Activated CD4-positive, alpha-beta T cell treated with anti-CD3 and anti-CD28 coated beads, Interleukin-2, amount 10 ng/mL, durations not matched to agents 7 days and 5 days (primary cell): Measurements from ENCODE around the gene CACNA1C. TPM values are rescaled to one million over a fixed set of nuclear protein-coding genes. Genes with fewer than 3 reads are reported as not detected.

Source experiments
- CTCF ChIA-PET: fragments of 350-600 bp; sonication (Branson Sonifier 250); formaldehyde crosslinking; loops from one replicate; lab custom pipeline; 2021; ENCODE audit warnings: antibody characterized with exemption; lab: Charles Lee
- POLR2A ChIA-PET: fragments of 350-600 bp; sonication (Branson Sonifier 250); formaldehyde crosslinking; loops from one replicate; lab custom pipeline; 2021; ENCODE audit warnings: antibody characterized with exemption; lab: Charles Lee
- DNase-seq: peaks from one replicate; pipeline ENCODE4 v3.0.0-alpha.2; 2020
- H3K27ac Mint-ChIP-seq: one replicate; pipeline ENCODE4 v1.8.0; 2021; ENCODE audit warnings: mild to moderate bottlenecking, moderate library complexity, mixed read lengths
- H3K27me3 Mint-ChIP-seq: one replicate; pipeline ENCODE4 v1.8.0; 2021; ENCODE audit warnings: mixed read lengths
- H3K36me3 Mint-ChIP-seq: one replicate; pipeline ENCODE4 v1.8.0; 2021; ENCODE audit warnings: low read depth, mixed read lengths
- H3K4me1 Mint-ChIP-seq: one replicate; pipeline ENCODE4 v1.8.0; 2021; ENCODE audit warnings: mixed read lengths
- H3K4me3 Mint-ChIP-seq: one replicate; pipeline ENCODE4 v1.8.0; 2021; ENCODE audit warnings: mild to moderate bottlenecking, moderate library complexity, mixed read lengths
- H3K9me3 Mint-ChIP-seq: one replicate; pipeline ENCODE4 v1.8.0; 2021; ENCODE audit warnings: mixed read lengths
- total RNA-seq, 2 experiments: library from RNA; stranded (reverse); gene quantifications; one replicate each; pipeline ENCODE4 v1.2.3, GENCODE V29; 2021

Gene CACNA1C
- total RNA-seq, 2 experiments from 2014 or later: 0.12 to 0.15 TPM

DNA sequence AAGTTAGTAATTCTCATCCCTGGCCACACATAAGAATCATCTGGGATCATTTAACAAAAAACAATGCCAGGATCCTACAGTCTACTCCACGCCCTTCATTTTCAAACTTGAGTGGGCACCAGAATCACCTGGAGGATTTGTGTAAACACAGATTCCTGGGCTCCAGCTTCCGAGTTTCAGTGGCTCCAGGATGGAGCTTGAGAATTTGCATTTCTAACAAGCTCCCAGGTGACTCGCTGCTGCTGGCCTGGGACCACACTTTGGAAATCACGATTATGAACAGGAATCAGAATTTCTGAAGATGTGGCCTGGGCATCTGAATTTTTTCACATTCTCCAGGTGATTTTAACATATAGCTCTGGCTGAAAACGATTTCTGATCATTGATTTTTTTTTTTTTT, 234.8 kb downstream of the CACNA1C start:
- Mint-ChIP-seq H3K27me3 (peaks cover 4% of the 10 kb centered on the region), H3K4me3 (no peak overlapping the region), H3K36me3 (no peaks in the 10 kb centered on the region), H3K9me3 (no peaks in the 10 kb centered on the region), H3K27ac (no peak overlapping the region), H3K4me1 (no peaks in the 10 kb centered on the region)
- POLR2A ChIA-PET: no interaction called here
- CTCF ChIA-PET: no interaction called here
- no peak for DNase-seq

DNA sequence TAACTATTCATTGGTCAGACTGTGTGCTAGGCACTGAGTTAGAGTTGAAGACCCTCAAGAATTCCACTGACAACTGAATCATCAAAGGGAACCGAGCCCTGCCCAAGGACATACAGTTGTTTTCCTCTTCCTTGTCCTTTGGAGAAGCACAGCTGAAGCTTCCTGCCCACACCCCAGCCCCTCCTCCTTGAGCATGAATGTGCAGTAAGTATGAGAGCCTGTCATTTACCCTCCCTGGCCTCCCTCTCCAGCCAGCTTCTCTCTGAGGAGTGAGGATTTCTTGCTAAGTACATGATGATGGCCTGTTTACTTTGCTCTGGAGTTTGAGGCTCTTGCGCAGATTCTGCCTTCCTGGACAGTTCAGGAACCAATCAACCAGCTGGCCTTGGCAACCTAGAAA, 235.2 kb downstream of the CACNA1C start:
- Mint-ChIP-seq H3K36me3 (no peaks in the 10 kb centered on the region), H3K4me3 (no peak overlapping the region), H3K27me3 (peaks cover 4% of the 10 kb centered on the region), H3K4me1 (no peaks in the 10 kb centered on the region), H3K9me3 (no peaks in the 10 kb centered on the region), H3K27ac (no peak overlapping the region)
- POLR2A ChIA-PET: no interaction called here
- no peak for DNase-seq
- CTCF ChIA-PET: no interaction called here

DNA sequence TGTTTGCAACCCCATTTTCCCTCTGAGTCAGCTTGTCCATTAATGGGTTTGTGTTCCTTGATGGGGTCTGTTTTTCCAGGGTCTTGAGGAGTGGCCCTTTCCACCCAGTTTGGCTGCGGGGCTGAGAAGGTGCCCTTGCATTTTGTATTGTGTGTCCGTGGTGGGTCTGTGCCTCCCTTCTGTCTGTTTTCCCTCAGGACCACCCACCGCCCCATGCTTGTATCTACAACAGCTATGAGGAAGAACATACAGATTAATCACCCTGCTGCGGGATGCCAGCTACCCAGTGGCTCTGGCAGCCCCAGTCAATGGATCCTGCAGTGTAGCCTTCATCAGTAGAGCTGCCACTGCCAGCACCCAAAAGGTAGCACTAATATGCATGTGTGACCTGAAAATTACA, 235.7 kb downstream of the CACNA1C start:
- H3K27ac Mint-ChIP-seq: no peak overlapping the region
- CTCF ChIA-PET: no interaction called here
- peaks cover 4% of the 10 kb centered on the region for H3K27me3 Mint-ChIP-seq
- H3K4me1 Mint-ChIP-seq: no peaks in the 10 kb centered on the region
- POLR2A ChIA-PET: no interaction called here
- H3K4me3 Mint-ChIP-seq: no peak overlapping the region
- H3K9me3 Mint-ChIP-seq: no peaks in the 10 kb centered on the region
- H3K36me3 Mint-ChIP-seq: no peaks in the 10 kb centered on the region
- DNase-seq: no peak

DNA sequence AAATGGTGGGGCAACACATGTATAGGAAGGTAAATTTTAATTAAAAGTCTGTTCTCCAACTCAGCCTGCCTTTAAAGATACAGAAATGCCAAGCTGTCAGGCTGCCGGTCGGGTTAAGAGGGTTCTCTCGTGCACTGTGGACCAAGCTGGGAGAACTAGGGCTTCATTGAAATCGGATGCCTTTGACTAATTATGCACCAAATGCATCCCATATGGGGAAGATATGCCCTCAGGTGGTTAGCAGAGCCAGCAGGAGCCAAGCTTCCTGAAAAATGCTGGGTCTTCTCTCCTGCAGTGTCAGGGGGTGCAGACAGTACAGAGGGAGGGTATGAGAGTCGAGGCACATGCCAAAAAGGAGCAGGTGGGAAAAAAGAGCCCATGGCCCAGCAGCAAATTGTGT, 236.1 kb downstream of the CACNA1C start:
- Mint-ChIP-seq H3K27ac (no peak overlapping the region), H3K27me3 (peaks cover 4% of the 10 kb centered on the region), H3K36me3 (no peaks in the 10 kb centered on the region), H3K4me3 (no peak overlapping the region), H3K4me1 (no peaks in the 10 kb centered on the region), H3K9me3 (no peaks in the 10 kb centered on the region)
- POLR2A ChIA-PET: no interaction called here
- DNase-seq: no peak
- CTCF ChIA-PET: no interaction called here

DNA sequence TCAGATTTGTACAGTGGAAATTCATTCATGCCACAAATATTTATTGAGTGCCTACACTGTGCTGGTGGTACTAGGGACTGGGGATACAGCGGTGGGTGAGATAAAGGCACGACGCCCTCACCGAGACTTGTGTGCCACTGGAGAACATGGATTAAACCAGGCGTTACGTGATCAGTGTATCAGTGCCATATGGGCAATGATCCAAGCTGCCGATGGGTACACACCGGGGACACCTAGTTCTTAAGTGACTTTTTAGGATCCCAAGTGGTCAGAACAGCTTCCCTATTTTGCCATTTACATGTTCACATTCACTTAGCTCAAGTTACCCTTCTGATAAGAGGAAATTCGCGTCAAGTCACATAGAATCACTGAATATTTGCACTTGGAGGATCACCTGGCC, 236.7 kb downstream of the CACNA1C start:
- Mint-ChIP-seq H3K27ac (no peak overlapping the region), H3K9me3 (no peaks in the 10 kb centered on the region), H3K4me3 (no peak overlapping the region), H3K36me3 (no peaks in the 10 kb centered on the region), H3K4me1 (peaks cover under 1% of the 10 kb centered on the region), H3K27me3 (peaks cover under 1% of the 10 kb centered on the region)
- POLR2A ChIA-PET: no interaction called here
- no peak for DNase-seq
- CTCF ChIA-PET: no interaction called here

DNA sequence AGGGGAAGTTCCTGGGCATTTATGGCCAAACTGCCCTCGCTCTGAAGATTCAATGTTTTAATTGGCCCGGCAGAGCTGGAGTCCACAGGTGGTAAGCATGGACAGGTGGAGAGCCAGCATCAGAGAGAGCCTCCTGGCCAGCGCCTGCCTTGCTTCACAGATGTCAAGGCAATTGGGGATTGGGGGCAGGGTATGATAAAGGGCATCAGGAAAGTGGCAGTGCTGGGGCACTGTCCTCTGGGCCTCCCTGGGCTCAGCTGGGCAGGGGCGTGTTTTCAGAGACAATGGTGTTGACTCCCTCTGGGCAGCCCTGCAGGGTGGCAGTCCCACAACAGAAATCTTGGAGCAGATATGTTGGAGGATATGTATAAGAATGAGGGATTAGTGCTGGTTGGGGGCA, 237.3 kb downstream of the CACNA1C start:
- POLR2A ChIA-PET: no interaction called here
- Mint-ChIP-seq H3K36me3 (no peaks in the 10 kb centered on the region), H3K9me3 (no peaks in the 10 kb centered on the region), H3K4me3 (no peak overlapping the region), H3K27ac (no peak overlapping the region), H3K27me3 (no peaks in the 10 kb centered on the region), H3K4me1 (peaks cover 6% of the 10 kb centered on the region)
- CTCF ChIA-PET: no interaction called here
- no peak for DNase-seq

DNA sequence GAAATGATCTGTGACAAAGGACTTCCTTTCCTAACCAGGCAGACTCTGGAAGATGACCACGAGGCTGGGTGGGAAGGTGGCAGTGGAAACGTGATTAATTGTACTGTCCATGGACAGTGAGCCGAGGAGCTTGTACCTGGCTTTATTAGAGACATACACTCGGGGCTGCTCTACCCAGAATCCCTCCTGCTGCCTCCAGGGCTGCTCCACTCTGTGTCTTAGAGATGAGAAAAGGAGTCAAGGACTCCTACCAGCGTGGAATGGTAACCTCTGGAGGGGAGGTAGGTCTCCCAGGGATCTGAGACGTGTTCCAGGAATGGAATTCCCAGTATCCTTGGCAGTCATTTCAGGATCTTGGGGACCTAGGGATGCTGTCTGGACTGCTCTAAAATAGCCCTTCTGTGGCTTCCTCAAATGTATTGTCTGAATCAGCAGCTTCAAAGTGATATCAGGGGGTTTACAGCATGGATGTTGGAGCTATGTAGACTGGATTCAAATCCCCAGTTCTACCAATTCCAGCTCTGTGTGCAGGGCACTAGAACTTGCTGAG, 237.8 kb downstream of the CACNA1C start:
- no peak for DNase-seq
- Mint-ChIP-seq H3K27ac (no peak overlapping the region), H3K36me3 (no peaks in the 10 kb centered on the region), H3K4me3 (no peak overlapping the region), H3K27me3 (no peaks in the 10 kb centered on the region), H3K9me3 (no peaks in the 10 kb centered on the region), H3K4me1 (peaks cover 9% of the 10 kb centered on the region)
- ChIA-PET POLR2A (no interaction called here), CTCF (no interaction called here)

DNA sequence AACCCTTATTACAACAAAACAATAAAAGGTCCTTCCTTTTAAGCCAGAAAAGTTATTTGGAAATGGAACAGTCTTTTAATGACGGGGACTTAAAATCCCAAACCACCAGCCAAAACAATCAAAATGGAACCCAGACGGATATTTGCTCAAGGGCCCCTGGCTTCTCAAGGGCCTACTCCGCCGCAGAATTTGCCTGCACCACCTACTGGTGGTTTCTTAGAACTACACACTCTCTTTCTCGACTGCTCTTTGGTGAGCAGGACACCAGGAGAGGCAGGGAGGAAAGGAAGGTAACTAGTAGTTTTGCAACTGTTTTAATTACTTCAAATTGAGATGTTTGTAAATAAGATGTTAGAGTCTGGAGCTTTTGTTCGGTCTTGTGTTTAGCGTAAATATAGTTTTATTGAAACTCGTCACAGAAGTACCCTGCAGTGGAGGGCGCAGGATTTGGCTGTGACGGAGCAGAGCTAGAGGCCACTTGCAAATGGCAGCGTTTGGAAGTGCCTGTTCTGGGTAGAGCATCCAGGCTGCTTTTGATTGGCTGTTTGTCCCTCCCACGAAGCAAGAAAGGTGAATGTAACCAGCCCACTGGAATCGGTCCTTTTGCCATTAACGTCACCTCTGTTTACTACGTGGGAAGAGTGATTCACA, 238.5 kb downstream of the CACNA1C start:
- H3K4me3 Mint-ChIP-seq: no peak overlapping the region
- CTCF ChIA-PET: no interaction called here

DNA sequence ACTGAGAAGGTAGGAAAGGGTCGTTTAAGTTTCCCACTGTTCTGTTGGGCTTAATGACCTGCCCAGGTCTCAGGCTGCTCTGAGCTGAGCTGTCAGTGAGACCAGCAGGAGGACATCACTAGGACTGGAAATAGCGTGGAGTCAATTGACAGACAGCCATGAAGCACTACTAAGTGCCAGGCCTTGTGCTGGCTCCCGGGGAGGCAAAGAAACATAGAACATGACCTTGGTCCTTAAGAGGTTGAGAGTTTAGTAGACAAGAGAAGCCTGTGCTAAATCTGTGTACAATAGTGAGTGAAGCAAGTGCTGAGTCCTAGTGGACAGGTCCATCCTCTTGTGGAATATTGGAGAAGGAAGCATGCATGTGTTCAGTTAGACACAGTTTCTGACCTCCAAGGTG, 239.2 kb downstream of the CACNA1C start:
- ChIA-PET POLR2A (no interaction called here), CTCF (no interaction called here)
- Mint-ChIP-seq H3K27ac (no peak overlapping the region), H3K36me3 (no peaks in the 10 kb centered on the region), H3K4me1 (peaks cover 9% of the 10 kb centered on the region), H3K27me3 (no peaks in the 10 kb centered on the region), H3K9me3 (no peaks in the 10 kb centered on the region), H3K4me3 (no peak overlapping the region)
- no peak for DNase-seq

More for the DNA sequence above, 238.5 kb downstream of the CACNA1C start:
- Mint-ChIP-seq H3K27me3 (no peaks in the 10 kb centered on the region), H3K9me3 (no peaks in the 10 kb centered on the region), H3K27ac (no peak overlapping the region), H3K36me3 (no peaks in the 10 kb centered on the region), H3K4me1 (peaks cover 9% of the 10 kb centered on the region)
- POLR2A ChIA-PET: no interaction called here
- peak; percentile 44 for DNase-seq

DNA sequence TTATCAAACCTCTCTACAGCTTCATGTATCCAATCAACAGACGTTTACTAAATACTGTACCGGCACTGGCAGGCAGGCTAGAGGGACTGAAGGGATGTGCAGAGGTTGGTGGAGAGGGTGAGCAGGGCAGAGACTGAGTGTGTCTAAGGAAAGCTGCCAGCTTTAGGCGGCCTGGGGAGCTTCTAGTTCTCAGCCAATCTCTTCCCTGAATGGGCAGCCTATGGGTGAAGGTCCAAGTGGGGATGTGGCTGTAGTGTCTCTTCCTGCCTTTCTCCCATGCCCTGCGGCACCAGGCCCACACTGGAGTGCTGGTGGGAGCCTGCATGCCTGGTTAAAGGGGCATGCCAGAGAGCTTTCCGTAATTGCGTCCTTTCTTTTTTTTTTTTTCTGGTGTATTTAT, 239.8 kb downstream of the CACNA1C start:
- peaks cover 9% of the 10 kb centered on the region for H3K4me1 Mint-ChIP-seq
- H3K9me3 Mint-ChIP-seq: no peaks in the 10 kb centered on the region
- no peak for DNase-seq
- H3K4me3 Mint-ChIP-seq: no peak overlapping the region
- H3K36me3 Mint-ChIP-seq: no peaks in the 10 kb centered on the region
- POLR2A ChIA-PET: no interaction called here
- CTCF ChIA-PET: no interaction called here
- no peak overlapping the region for H3K27ac Mint-ChIP-seq
- H3K27me3 Mint-ChIP-seq: no peaks in the 10 kb centered on the region

DNA sequence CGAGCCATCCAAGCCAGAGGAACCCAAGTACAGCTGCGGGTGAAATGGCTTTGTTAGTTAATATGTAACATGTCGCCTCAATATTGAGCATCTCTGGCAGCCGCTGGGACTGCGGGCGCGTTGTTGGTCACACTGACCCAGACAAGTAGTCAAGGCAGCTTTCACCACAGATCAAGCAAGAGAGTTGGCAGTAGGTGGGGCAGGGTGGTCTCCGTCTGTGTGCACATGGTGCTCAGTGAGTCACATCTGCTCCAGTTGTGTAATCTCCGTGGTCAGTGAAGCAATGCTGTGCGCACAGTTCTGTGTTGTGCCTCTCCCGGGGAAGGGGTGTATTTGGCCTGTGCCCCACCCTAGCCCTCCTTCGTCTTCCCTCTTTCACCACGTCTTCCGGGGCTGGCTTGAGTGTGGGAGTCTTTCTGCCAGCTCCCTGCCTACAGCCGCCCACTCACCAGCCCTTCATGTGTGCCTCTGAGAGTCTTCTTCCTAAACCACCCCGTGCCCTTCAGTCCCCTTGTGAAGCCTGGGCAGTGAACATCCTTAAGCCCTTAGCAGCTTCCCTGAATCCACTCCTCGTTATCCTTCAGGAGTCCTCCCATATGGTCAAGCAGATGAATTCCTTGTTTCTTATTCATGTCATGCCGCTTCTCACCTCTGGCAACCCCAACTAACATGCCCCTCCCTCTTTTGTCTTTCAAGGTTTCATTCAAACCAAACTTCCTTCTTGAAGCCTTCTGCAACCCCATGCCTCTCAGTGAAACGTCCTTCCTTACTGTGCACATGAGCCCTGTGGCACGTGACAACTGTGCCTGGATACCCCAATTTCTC, 242.1 kb downstream of the CACNA1C start:
- no peak for DNase-seq
- ChIA-PET POLR2A (no interaction called here), CTCF (no interaction called here)
- Mint-ChIP-seq H3K9me3 (no peaks in the 10 kb centered on the region), H3K4me3 (no peak overlapping the region), H3K4me1 (peaks cover 18% of the 10 kb centered on the region), H3K27me3 (no peaks in the 10 kb centered on the region), H3K27ac (no peak overlapping the region), H3K36me3 (no peaks in the 10 kb centered on the region)

DNA sequence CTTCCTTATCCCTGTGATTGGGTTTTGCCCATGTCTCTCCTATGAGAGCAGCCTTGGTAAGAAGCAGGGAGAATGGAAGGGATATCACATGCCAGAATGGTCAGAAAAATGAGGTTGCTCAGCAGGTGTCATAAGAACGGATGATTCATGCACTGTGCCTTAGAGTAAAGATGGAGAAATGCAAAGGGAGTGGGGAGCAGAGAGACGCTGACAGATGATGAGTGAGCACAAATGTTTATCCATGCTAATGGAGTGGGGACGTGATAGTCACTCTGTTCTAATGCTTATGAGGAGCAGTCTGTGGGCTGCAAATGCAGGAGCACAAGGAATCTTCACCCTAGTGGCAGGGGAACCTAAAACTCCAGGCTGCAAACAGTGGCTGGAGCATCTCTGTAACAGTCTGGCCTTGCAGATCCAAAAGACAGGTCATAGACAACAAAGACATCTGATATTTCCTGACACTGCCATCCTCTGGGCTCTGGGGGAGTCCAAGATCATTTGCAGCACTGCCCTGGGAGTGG, 243.2 kb downstream of the CACNA1C start:
- ChIA-PET CTCF (no interaction called here), POLR2A (no interaction called here)
- no peaks in the 10 kb centered on the region for H3K9me3 Mint-ChIP-seq
- DNase-seq: no peak
- H3K36me3 Mint-ChIP-seq: no peaks in the 10 kb centered on the region
- H3K27ac Mint-ChIP-seq: no peak overlapping the region
- no peak overlapping the region for H3K4me3 Mint-ChIP-seq
- H3K27me3 Mint-ChIP-seq: no peaks in the 10 kb centered on the region
- H3K4me1 Mint-ChIP-seq: peaks cover 18% of the 10 kb centered on the region

DNA sequence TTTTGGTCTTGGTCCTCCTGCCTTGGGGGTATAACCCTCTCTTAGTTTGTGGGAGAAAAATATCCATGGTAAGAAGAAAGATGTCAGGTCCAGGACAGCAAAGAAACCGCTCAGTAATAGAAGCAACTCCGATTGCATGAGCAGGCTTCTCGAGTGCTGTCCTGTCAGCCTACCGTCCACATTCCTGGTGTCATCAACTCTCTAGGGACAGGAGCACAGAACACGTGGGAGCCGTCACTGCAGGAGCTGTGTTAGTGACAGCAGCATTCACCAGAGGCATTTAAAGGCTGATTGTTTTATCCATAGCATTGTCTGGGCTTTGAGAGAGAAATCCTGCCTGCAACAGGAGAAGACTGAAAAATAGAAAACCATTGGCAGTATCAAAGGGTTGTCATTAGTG, 244.2 kb downstream of the CACNA1C start:
- no peaks in the 10 kb centered on the region for H3K27me3 Mint-ChIP-seq
- ChIA-PET CTCF (interaction anchor here (0.5 kb wide), 1 partner anchor 14 kb away, joined by 4 read pairs; no protein-coding TSS in a partner anchor), POLR2A (no interaction called here)
- no peak for DNase-seq
- H3K27ac Mint-ChIP-seq: no peak overlapping the region
- H3K9me3 Mint-ChIP-seq: no peaks in the 10 kb centered on the region
- no peak overlapping the region for H3K4me3 Mint-ChIP-seq
- no peaks in the 10 kb centered on the region for H3K36me3 Mint-ChIP-seq
- peaks cover 18% of the 10 kb centered on the region for H3K4me1 Mint-ChIP-seq
